Upper lobe of left lung (tissue), 4 donors: ENCODE results near the gene AJAP1.

Experiments used
- EP300 ChIP-seq, 4 donors: sonication (generic); formaldehyde crosslinking; IDR thresholded peaks; one replicate each; pipeline ENCODE4 v1.5.1; 2017; ENCODE audit warnings: antibody characterized with exemption in 4 of 4, control low read depth in 2 of 4
- POLR2A ChIP-seq, 4 donors: fragments of 450-650 bp; IDR thresholded peaks; one replicate each; pipeline ENCODE4 v1.5.1; 2016 to 2017; ENCODE audit warnings: antibody characterized with exemption in 4 of 4, mild to moderate bottlenecking in 2 of 4
- TF ChIP-seq, protein P1 (sequence below), 6 experiments: fragments of 450-650 bp in 4 of 6; fragments of 200-600 bp in 2 of 6; sonication (generic) in 2 of 6; IDR thresholded peaks; one replicate each; pipeline ENCODE4 v1.5.1; 2016 to 2019; ENCODE audit warnings: antibody characterized with exemption in 6 of 6

GRCh38 chr1:4724695-4725250 lies 70.4 kb downstream of the AJAP1 start:
- TF ChIP-seq, protein P1, sequence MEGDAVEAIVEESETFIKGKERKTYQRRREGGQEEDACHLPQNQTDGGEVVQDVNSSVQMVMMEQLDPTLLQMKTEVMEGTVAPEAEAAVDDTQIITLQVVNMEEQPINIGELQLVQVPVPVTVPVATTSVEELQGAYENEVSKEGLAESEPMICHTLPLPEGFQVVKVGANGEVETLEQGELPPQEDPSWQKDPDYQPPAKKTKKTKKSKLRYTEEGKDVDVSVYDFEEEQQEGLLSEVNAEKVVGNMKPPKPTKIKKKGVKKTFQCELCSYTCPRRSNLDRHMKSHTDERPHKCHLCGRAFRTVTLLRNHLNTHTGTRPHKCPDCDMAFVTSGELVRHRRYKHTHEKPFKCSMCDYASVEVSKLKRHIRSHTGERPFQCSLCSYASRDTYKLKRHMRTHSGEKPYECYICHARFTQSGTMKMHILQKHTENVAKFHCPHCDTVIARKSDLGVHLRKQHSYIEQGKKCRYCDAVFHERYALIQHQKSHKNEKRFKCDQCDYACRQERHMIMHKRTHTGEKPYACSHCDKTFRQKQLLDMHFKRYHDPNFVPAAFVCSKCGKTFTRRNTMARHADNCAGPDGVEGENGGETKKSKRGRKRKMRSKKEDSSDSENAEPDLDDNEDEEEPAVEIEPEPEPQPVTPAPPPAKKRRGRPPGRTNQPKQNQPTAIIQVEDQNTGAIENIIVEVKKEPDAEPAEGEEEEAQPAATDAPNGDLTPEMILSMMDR (IDR thresholded peaks at IDR 0.05): no peak
- no peak for TF ChIP-seq EP300 (IDR thresholded peaks at IDR 0.05)
- no peak for TF ChIP-seq POLR2A (IDR thresholded peaks at IDR 0.05)
